ENCODE results near the gene CHPT1. TPM values are rescaled to one million over a fixed set of nuclear protein-coding genes. Genes with fewer than 3 reads are reported as not detected.
"Not testable (repeated sequence)": the region's sequence is repeated elsewhere in the genome, so short reads cannot be mapped to it uniquely, and the experiment has no call there.

CHPT1 gene
- total and polyA plus RNA-seq, 2 donors = 12.8 to 34.4 TPM

- DNase-seq (ENCODE audit: low read depth in 6 of 9, low spot score in 9 of 9); H3K27ac ChIP-seq (ENCODE audit: low read depth in 1 of 2, low read length in 1 of 2); H3K27me3 ChIP-seq (ENCODE audit: control insufficient read depth in 2 of 2, insufficient read depth in 1 of 2, low read length in 1 of 2); H3K9me3 ChIP-seq (ENCODE audit: control insufficient read depth in 2 of 2, insufficient read depth in 1 of 2, low read length in 1 of 2); H3K4me1 ChIP-seq (ENCODE audit: control insufficient read depth in 2 of 2, insufficient read depth in 2 of 2, low read length in 2 of 2); H3K36me3 ChIP-seq (ENCODE audit: control insufficient read depth in 2 of 2, insufficient read depth in 2 of 2, low read length in 1 of 2); H3K4me3 ChIP-seq (ENCODE audit: low read length in 2 of 2): not testable (repeated sequence)
- WGBS = 89% methylated on average over 2 of the region's 2 CpGs
Observed at GRCh38 chr12:101660662-101661061, 36.8 kb upstream of the CHPT1 start.

GRCh38 chr12:101663298-101663697 lies 34.1 kb upstream of the CHPT1 start:
- 94% methylated on average over 6 of the region's 6 CpGs for WGBS
- no peaks in the 10 kb centered on the region for H3K36me3 ChIP-seq (ENCODE audit: control insufficient read depth in 2 of 2, insufficient read depth in 2 of 2, low read length in 1 of 2)
- no peak overlapping the region for H3K27ac ChIP-seq (ENCODE audit: low read depth in 1 of 2, low read length in 1 of 2)
- no peaks in the 10 kb centered on the region for H3K4me1 ChIP-seq (ENCODE audit: control insufficient read depth in 2 of 2, insufficient read depth in 2 of 2, low read length in 2 of 2)
- no peaks in the 10 kb centered on the region for H3K27me3 ChIP-seq (ENCODE audit: control insufficient read depth in 2 of 2, insufficient read depth in 1 of 2, low read length in 1 of 2)
- H3K9me3 ChIP-seq (ENCODE audit: control insufficient read depth in 2 of 2, insufficient read depth in 1 of 2, low read length in 1 of 2) = no peaks in the 10 kb centered on the region
- no peak overlapping the region for H3K4me3 ChIP-seq (ENCODE audit: low read length in 2 of 2)
- no peak for DNase-seq (ENCODE audit: low read depth in 6 of 9, low spot score in 9 of 9)

- no peak for DNase-seq (ENCODE audit: low read depth in 6 of 9, low spot score in 9 of 9)
- no peaks in the 10 kb centered on the region for H3K36me3 ChIP-seq (ENCODE audit: control insufficient read depth in 2 of 2, insufficient read depth in 2 of 2, low read length in 1 of 2)
- H3K9me3 ChIP-seq (ENCODE audit: control insufficient read depth in 2 of 2, insufficient read depth in 1 of 2, low read length in 1 of 2) = no peaks in the 10 kb centered on the region
- no peak overlapping the region for H3K4me3 ChIP-seq (ENCODE audit: low read length in 2 of 2)
- no peaks in the 10 kb centered on the region for H3K4me1 ChIP-seq (ENCODE audit: control insufficient read depth in 2 of 2, insufficient read depth in 2 of 2, low read length in 2 of 2)
- no peaks in the 10 kb centered on the region for H3K27me3 ChIP-seq (ENCODE audit: control insufficient read depth in 2 of 2, insufficient read depth in 1 of 2, low read length in 1 of 2)
- no peak overlapping the region for H3K27ac ChIP-seq (ENCODE audit: low read depth in 1 of 2, low read length in 1 of 2)
- 95% methylated on average over 7 of the region's 7 CpGs for WGBS
Observed at GRCh38 chr12:101664992-101665391, 32.4 kb upstream of the CHPT1 start.

GRCh38 chr12:101666052-101666728 lies 31.2 kb upstream of the CHPT1 start:
- WGBS = 97% methylated on average over 7 of the region's 7 CpGs

GRCh38 chr12:101667591-101667990 lies 29.8 kb upstream of the CHPT1 start:
- H3K9me3 ChIP-seq (ENCODE audit: control insufficient read depth in 2 of 2, insufficient read depth in 1 of 2, low read length in 1 of 2) = no peaks in the 10 kb centered on the region
- H3K4me1 ChIP-seq (ENCODE audit: control insufficient read depth in 2 of 2, insufficient read depth in 2 of 2, low read length in 2 of 2) = peaks cover 2 to 13% of the 10 kb centered on the region in 2 donors
- no peak overlapping the region for H3K4me3 ChIP-seq (ENCODE audit: low read length in 2 of 2)
- WGBS = 96% methylated on average over 5 of the region's 5 CpGs
- no peaks in the 10 kb centered on the region for H3K27me3 ChIP-seq (ENCODE audit: control insufficient read depth in 2 of 2, insufficient read depth in 1 of 2, low read length in 1 of 2)
- no peak for DNase-seq (ENCODE audit: low read depth in 6 of 9, low spot score in 9 of 9)
- no peak overlapping the region for H3K27ac ChIP-seq (ENCODE audit: low read depth in 1 of 2, low read length in 1 of 2)
- no peaks in the 10 kb centered on the region for H3K36me3 ChIP-seq (ENCODE audit: control insufficient read depth in 2 of 2, insufficient read depth in 2 of 2, low read length in 1 of 2)

More at GRCh38 chr12:101666052-101666728, 31.2 kb upstream of the CHPT1 start:
- H3K27me3 ChIP-seq (ENCODE audit: control insufficient read depth in 2 of 2, insufficient read depth in 1 of 2, low read length in 1 of 2) = no peaks in the 10 kb centered on the region
- no peaks in the 10 kb centered on the region for H3K36me3 ChIP-seq (ENCODE audit: control insufficient read depth in 2 of 2, insufficient read depth in 2 of 2, low read length in 1 of 2)
- H3K4me3 ChIP-seq (ENCODE audit: low read length in 2 of 2) = no peak overlapping the region
- no peak overlapping the region for H3K27ac ChIP-seq (ENCODE audit: low read depth in 1 of 2, low read length in 1 of 2)
- no peak for DNase-seq (ENCODE audit: low read depth in 6 of 9, low spot score in 9 of 9)
- H3K4me1 ChIP-seq (ENCODE audit: control insufficient read depth in 2 of 2, insufficient read depth in 2 of 2, low read length in 2 of 2) = peaks cover 0 to 3% of the 10 kb centered on the region in 2 donors
- H3K9me3 ChIP-seq (ENCODE audit: control insufficient read depth in 2 of 2, insufficient read depth in 1 of 2, low read length in 1 of 2) = no peaks in the 10 kb centered on the region

GRCh38 chr12:101670007-101670671 lies 27.3 kb upstream of the CHPT1 start:
- no peak overlapping the region for H3K4me3 ChIP-seq (ENCODE audit: low read length in 2 of 2)
- peaks cover 2 to 13% of the 10 kb centered on the region in 2 donors for H3K4me1 ChIP-seq (ENCODE audit: control insufficient read depth in 2 of 2, insufficient read depth in 2 of 2, low read length in 2 of 2)
- DNase-seq (ENCODE audit: low read depth in 6 of 9, low spot score in 9 of 9) = peak in 7 of 9 donors; percentile 5 to 60 (median 22)
- H3K27me3 ChIP-seq (ENCODE audit: control insufficient read depth in 2 of 2, insufficient read depth in 1 of 2, low read length in 1 of 2) = no peaks in the 10 kb centered on the region
- no peaks in the 10 kb centered on the region for H3K36me3 ChIP-seq (ENCODE audit: control insufficient read depth in 2 of 2, insufficient read depth in 2 of 2, low read length in 1 of 2)
- no peaks in the 10 kb centered on the region for H3K9me3 ChIP-seq (ENCODE audit: control insufficient read depth in 2 of 2, insufficient read depth in 1 of 2, low read length in 1 of 2)
- H3K27ac ChIP-seq (ENCODE audit: low read depth in 1 of 2, low read length in 1 of 2) = no peak overlapping the region
- 66% methylated on average over 6 of the region's 6 CpGs for WGBS

GRCh38 chr12:101671157-101671791 lies 26.2 kb upstream of the CHPT1 start:
- H3K4me3 ChIP-seq (ENCODE audit: low read length in 2 of 2) = no peak overlapping the region
- peaks cover 2 to 13% of the 10 kb centered on the region in 2 donors for H3K4me1 ChIP-seq (ENCODE audit: control insufficient read depth in 2 of 2, insufficient read depth in 2 of 2, low read length in 2 of 2)
- WGBS = 33% methylated on average over 6 of the region's 6 CpGs
- peak; percentile 17 to 77 (median 37) for DNase-seq (ENCODE audit: low read depth in 6 of 9, low spot score in 9 of 9)
- H3K9me3 ChIP-seq (ENCODE audit: control insufficient read depth in 2 of 2, insufficient read depth in 1 of 2, low read length in 1 of 2) = no peaks in the 10 kb centered on the region
- H3K36me3 ChIP-seq (ENCODE audit: control insufficient read depth in 2 of 2, insufficient read depth in 2 of 2, low read length in 1 of 2) = no peaks in the 10 kb centered on the region
- H3K27ac ChIP-seq (ENCODE audit: low read depth in 1 of 2, low read length in 1 of 2) = peak overlapping the region; percentile 2 to 46
- H3K27me3 ChIP-seq (ENCODE audit: control insufficient read depth in 2 of 2, insufficient read depth in 1 of 2, low read length in 1 of 2) = no peaks in the 10 kb centered on the region

GRCh38 chr12:101671833-101672232 lies 25.6 kb upstream of the CHPT1 start:
- peak overlapping the region; percentile 2 to 46 for H3K27ac ChIP-seq (ENCODE audit: low read depth in 1 of 2, low read length in 1 of 2)

GRCh38 chr12:101675555-101675954 lies 21.9 kb upstream of the CHPT1 start:
- Histone ChIP-seq H3K4me3 (ENCODE audit: low read length in 2 of 2) (no peak overlapping the region), H3K4me1 (ENCODE audit: control insufficient read depth in 2 of 2, insufficient read depth in 2 of 2, low read length in 2 of 2) (peaks cover 2 to 13% of the 10 kb centered on the region in 2 donors), H3K36me3 (ENCODE audit: control insufficient read depth in 2 of 2, insufficient read depth in 2 of 2, low read length in 1 of 2) (no peaks in the 10 kb centered on the region), H3K9me3 (ENCODE audit: control insufficient read depth in 2 of 2, insufficient read depth in 1 of 2, low read length in 1 of 2) (no peaks in the 10 kb centered on the region), H3K27ac (ENCODE audit: low read depth in 1 of 2, low read length in 1 of 2) (no peak overlapping the region), H3K27me3 (ENCODE audit: control insufficient read depth in 2 of 2, insufficient read depth in 1 of 2, low read length in 1 of 2) (no peaks in the 10 kb centered on the region)
- DNase-seq (ENCODE audit: low read depth in 6 of 9, low spot score in 9 of 9) = no peak
- WGBS = 93% methylated on average over 2 of the region's 2 CpGs

More at GRCh38 chr12:101671833-101672232, 25.6 kb upstream of the CHPT1 start:
- Histone ChIP-seq H3K9me3 (ENCODE audit: control insufficient read depth in 2 of 2, insufficient read depth in 1 of 2, low read length in 1 of 2) (no peaks in the 10 kb centered on the region), H3K4me3 (ENCODE audit: low read length in 2 of 2) (no peak overlapping the region), H3K4me1 (ENCODE audit: control insufficient read depth in 2 of 2, insufficient read depth in 2 of 2, low read length in 2 of 2) (peaks cover 2 to 13% of the 10 kb centered on the region in 2 donors), H3K36me3 (ENCODE audit: control insufficient read depth in 2 of 2, insufficient read depth in 2 of 2, low read length in 1 of 2) (no peaks in the 10 kb centered on the region), H3K27me3 (ENCODE audit: control insufficient read depth in 2 of 2, insufficient read depth in 1 of 2, low read length in 1 of 2) (no peaks in the 10 kb centered on the region)
- WGBS = 86% methylated on average over 4 of the region's 4 CpGs
- DNase-seq (ENCODE audit: low read depth in 6 of 9, low spot score in 9 of 9) = no peak
